Heart left ventricle (tissue), 16 donors: ENCODE measurements around the gene CST7. TPM values are rescaled to one million over a fixed set of nuclear protein-coding genes. Genes with fewer than 3 reads are reported as not detected.

ENCODE experiments used
- ATAC-seq, 4 donors: fragments of 200-7000 bp; cut with Tn5 transposase; one replicate each; pipeline ENCODE4 v1.9.1; 2020 to 2022; ENCODE audit warnings: moderate library complexity in 4 of 4, mild to moderate bottlenecking in 3 of 4, moderate number of reproducible peaks in 1 of 4
- DNase-seq, 5 donors: peaks; one replicate each; pipeline ENCODE4 v3.0.0-alpha.2; 2020
- H3K27ac ChIP-seq, 12 donors: fragments of 200-600 bp; sonication (generic) in 4 of 12; one replicate each; pipeline versions ENCODE4 v1.5.0 to v1.8.0; 2016 to 2022; ENCODE audit warnings: mild to moderate bottlenecking in 2 of 12
- H3K27me3 ChIP-seq, 9 donors: fragments of 200-600 bp; sonication (generic) in 2 of 9; one replicate each; pipeline versions ENCODE4 v1.5.1 to v1.8.0; 2016 to 2022; ENCODE audit warnings: mild to moderate bottlenecking in 3 of 9
- H3K36me3 ChIP-seq, 9 donors: fragments of 200-600 bp; sonication (generic) in 2 of 9; one replicate each; pipeline versions ENCODE4 v1.5.0 to v1.8.0; 2018 to 2022; ENCODE audit warnings: mild to moderate bottlenecking in 2 of 9
- H3K4me1 ChIP-seq, 12 donors: fragments of 200-600 bp; sonication (generic) in 4 of 12; one replicate each; pipeline versions ENCODE4 v1.5.0 to v1.8.0; 2016 to 2022; ENCODE audit warnings: mild to moderate bottlenecking in 3 of 12
- H3K4me3 ChIP-seq, 12 donors: fragments of 200-600 bp; sonication (generic) in 4 of 12; one replicate each; pipeline versions ENCODE4 v1.5.0 to v1.8.0; 2017 to 2022; ENCODE audit warnings: mild to moderate bottlenecking in 9 of 12, moderate library complexity in 4 of 12
- H3K9me3 ChIP-seq, 12 donors: fragments of 200-600 bp; sonication (generic) in 4 of 12; one replicate each; pipeline versions ENCODE4 v1.5.0 to v1.8.0; 2016 to 2022; ENCODE audit warnings: mild to moderate bottlenecking in 1 of 12
- POLR2A ChIP-seq, 2 donors: fragments of 450-650 bp; IDR thresholded peaks; one replicate each; pipeline ENCODE4 v1.6.1; 2017; ENCODE audit warnings: antibody characterized with exemption in 2 of 2, mild to moderate bottlenecking in 2 of 2, moderate library complexity in 2 of 2
- WGBS, 4 donors: extraction: QIAGEN DNeasy Blood & Tissue Kit in 2 of 4; methylation state at CpG; one replicate each; pipeline versions ENCODE4 v1.1.5 to v1.1.7; 2013 to 2018; 5-methylcytosine and 5-hydroxymethylcytosine counted together
- intact Hi-C, 10 donors: fragments of 100-400 bp; cut with DNase I; formaldehyde crosslinking; loops; one replicate each; pipeline versions ENCODE4 v1.11.1 to v1.14.2; 2022
- polyA plus RNA-seq, 2 donors: library from polyadenylated mRNA; stranded (reverse); fragments of 200-250 nt; gene quantifications; one replicate each; pipeline ENCODE4 v1.2.3, GENCODE V29; 2013
- total RNA-seq, 9 donors: library from RNA; depleted of rRNA in 2 of 9; stranded (reverse); fragments of >200 nt in 2 of 9; fragmentation: NEBNext Ultra II Directional in 3 of 9; extraction: Animal tissue kit (Norgen Biotek cat#: 25700) in 3 of 9; gene quantifications; one replicate each; pipeline versions ENCODE4 v1.1.0 to v1.2.4, GENCODE V29; 2016 to 2023
- TF ChIP-seq, protein P1 (sequence below), 12 donors: fragments of 200-600 bp; sonication (generic) in 4 of 12; IDR thresholded peaks; one replicate each; pipeline versions ENCODE4 v1.5.0 to v1.8.0; 2018 to 2022; ENCODE audit warnings: antibody characterized with exemption in 12 of 12, mild to moderate bottlenecking in 5 of 12
- donor health status: ischemic (EF 13 %, LVEDD 7.1; RV severe dilation, severe dysfunction).
- donor health status: healthy with polysubstance abuse.
- donor health status: DM: no; HTN: yes; CAD: no.
- donor health status: DM: no; HTN: no; CAD: no.
- donor health status: ischemic (EF 25% LVEDD 6.9; RV normal size, moderate dysfunction).
- donor health status: ischemic (EF 25% LVEDD 5.7; RV mildly dilated, moderate dysfunction).
- donor health status: healthy.
- donor health status: DM: yes; HTN: yes; CAD: no.
- donor health status: ischemic (EF 35%, LVEDD 5.7; RV mildly dilated, moderate dysfunction).
- donor health status: nonischemic (EF 11% LVEDD 7.7; RV severe dilation, severe dysfunction).
- donor health status: DM: yes; HTN: yes; CAD: no.
- donor health status: PGD.
- donor health status: ischemic (EF 29% LVEDD 5.4; RV normal size, mild dysfunction).
- donor health status: nonischemic (EF 23%, LVEDD 6.1; RV moderate dilation, normal function).

The CST7 gene
- total and polyA plus RNA-seq, 11 donors: 0.35 to 8.4 (median 1.4) TPM

DNA sequence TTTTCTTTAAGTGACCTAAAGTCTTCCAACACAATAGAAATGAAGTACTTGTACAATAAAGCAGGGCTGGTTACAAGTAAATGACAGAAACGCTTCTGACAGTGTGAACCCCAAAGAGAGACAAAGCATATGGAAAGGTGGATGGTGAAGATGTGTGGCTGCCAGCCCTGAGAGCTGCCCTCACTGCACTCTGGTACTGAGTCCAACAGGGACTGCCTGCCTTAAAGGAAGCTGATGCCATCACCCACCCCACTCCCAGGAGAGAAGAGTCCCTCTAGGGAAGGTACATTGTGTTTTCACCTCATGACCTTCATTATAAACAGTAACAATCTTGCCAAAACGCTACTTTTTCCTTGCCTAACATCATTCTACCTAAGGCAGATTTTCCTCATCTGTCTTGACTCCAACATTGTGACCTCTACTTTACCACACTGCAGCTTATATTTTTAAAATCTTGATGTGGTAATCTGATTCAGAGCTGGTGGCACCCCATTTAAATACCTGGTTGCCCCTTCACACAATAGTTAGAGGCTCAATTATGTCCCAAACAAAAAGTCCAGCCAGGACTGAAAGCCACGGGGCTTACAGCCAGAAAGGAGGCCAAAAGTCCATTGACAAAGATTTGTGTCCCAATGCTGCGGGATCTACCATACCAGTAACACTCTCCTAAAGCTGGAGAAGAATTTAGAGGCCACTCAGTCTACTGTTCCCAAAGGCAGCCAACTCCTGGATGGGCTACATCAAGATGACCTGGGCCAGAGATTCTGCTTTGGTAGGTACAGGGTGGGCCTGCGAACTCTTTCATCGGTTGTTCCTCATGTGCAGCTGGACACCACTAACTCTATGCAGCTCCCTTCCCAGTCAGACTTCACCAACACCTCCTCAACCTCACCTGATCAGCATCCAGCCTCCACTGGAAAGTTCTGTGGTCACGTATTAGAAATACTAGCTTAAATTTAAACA, 39.1 kb downstream of the CST7 start:
- DNase-seq: peak in 2 of 5 donors; percentile 11 to 18

GRCh38 chr20:24989162-24989561, 40.1 kb downstream of the CST7 start:
- 89 to 94% (median 92%) methylated on average over 3 of the region's 3 CpGs for WGBS, 4 donors
- H3K4me1 ChIP-seq: peaks cover 0 to 71% (median 30%) of the 10 kb centered on the region in 12 donors
- no peaks in the 10 kb centered on the region for H3K27me3 ChIP-seq
- intact Hi-C loops: no loop called here
- H3K36me3 ChIP-seq: no peaks in the 10 kb centered on the region
- no peak overlapping the region for H3K27ac ChIP-seq
- DNase-seq (peak in 2 of 5 donors; percentile 3 to 5), ATAC-seq (no peak)
- no peak overlapping the region for H3K4me3 ChIP-seq
- TF ChIP-seq, protein P1, sequence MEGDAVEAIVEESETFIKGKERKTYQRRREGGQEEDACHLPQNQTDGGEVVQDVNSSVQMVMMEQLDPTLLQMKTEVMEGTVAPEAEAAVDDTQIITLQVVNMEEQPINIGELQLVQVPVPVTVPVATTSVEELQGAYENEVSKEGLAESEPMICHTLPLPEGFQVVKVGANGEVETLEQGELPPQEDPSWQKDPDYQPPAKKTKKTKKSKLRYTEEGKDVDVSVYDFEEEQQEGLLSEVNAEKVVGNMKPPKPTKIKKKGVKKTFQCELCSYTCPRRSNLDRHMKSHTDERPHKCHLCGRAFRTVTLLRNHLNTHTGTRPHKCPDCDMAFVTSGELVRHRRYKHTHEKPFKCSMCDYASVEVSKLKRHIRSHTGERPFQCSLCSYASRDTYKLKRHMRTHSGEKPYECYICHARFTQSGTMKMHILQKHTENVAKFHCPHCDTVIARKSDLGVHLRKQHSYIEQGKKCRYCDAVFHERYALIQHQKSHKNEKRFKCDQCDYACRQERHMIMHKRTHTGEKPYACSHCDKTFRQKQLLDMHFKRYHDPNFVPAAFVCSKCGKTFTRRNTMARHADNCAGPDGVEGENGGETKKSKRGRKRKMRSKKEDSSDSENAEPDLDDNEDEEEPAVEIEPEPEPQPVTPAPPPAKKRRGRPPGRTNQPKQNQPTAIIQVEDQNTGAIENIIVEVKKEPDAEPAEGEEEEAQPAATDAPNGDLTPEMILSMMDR (IDR thresholded peaks at IDR 0.05): no peak
- no peak for TF ChIP-seq POLR2A (IDR thresholded peaks at IDR 0.05)
- H3K9me3 ChIP-seq: no peaks in the 10 kb centered on the region

More for the DNA sequence above, 39.1 kb downstream of the CST7 start:
- Histone ChIP-seq H3K4me1 (peaks cover 0 to 67% (median 26%) of the 10 kb centered on the region in 12 donors), H3K9me3 (no peaks in the 10 kb centered on the region), H3K4me3 (no peak overlapping the region), H3K36me3 (peaks cover 0 to 8% (median 0%) of the 10 kb centered on the region in 9 donors), H3K27me3 (no peaks in the 10 kb centered on the region), H3K27ac (no peak overlapping the region)
- no peak for TF ChIP-seq POLR2A (IDR thresholded peaks at IDR 0.05)
- TF ChIP-seq, protein P1 (IDR thresholded peaks at IDR 0.05): no peak
- 90 to 95% (median 93%) methylated on average over 7 of the region's 7 CpGs for WGBS, 4 donors
- no peak for ATAC-seq
- intact Hi-C loops: no loop called here

DNA sequence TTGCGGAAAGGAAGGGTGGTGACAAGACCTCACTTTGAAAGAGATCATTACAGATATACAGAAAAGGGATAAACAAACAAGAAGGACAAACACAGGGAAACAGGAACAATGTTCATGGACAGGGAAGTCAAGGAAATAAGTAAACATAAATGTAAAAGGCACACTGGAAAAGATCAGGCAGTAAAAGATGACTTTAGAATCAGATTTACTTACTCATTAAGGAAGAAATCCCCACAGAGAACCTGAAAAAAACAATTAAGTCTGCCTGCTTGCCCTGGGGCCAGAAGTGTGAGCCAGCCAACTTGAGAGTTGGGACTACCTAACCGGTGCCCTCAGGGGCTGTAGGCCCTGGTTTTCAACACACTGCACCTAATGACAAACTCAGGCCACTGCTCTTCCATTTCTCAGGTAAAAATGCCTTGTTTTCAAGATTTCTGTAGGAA, 41.8 kb downstream of the CST7 start:
- DNase-seq (no peak), ATAC-seq (no peak)
- H3K36me3 ChIP-seq: no peaks in the 10 kb centered on the region
- peaks cover 0 to 65% (median 32%) of the 10 kb centered on the region in 12 donors for H3K4me1 ChIP-seq
- TF ChIP-seq, protein P1 (IDR thresholded peaks at IDR 0.05): no peak
- TF ChIP-seq POLR2A (IDR thresholded peaks at IDR 0.05): no peak
- no peaks in the 10 kb centered on the region for H3K9me3 ChIP-seq
- peak overlapping the region in 5 of 12 donors; percentile 19 to 98 (median 81) for H3K4me3 ChIP-seq
- H3K27me3 ChIP-seq: no peaks in the 10 kb centered on the region
- 94 to 95% (median 94%) methylated on average over 2 of the region's 2 CpGs for WGBS, 4 donors
- no peak overlapping the region for H3K27ac ChIP-seq
- intact Hi-C loops: loop anchor here in 8 of 10 donors (5.0 to 10.0 kb wide), 7 partner anchors 186 to 414 kb away; partner anchors contain the start of genes ENTPD6 (in 4 of the 8), GINS1 (in 1 of the 8) and PYGB (in 1 of the 8)
